ENCODE data around the gene PDE6A. TPM values are rescaled to one million over a fixed set of nuclear protein-coding genes. Genes with fewer than 3 reads are reported as not detected.

PDE6A gene
- total RNA-seq, 4 donors from 2014 or later, result not detected

DNA sequence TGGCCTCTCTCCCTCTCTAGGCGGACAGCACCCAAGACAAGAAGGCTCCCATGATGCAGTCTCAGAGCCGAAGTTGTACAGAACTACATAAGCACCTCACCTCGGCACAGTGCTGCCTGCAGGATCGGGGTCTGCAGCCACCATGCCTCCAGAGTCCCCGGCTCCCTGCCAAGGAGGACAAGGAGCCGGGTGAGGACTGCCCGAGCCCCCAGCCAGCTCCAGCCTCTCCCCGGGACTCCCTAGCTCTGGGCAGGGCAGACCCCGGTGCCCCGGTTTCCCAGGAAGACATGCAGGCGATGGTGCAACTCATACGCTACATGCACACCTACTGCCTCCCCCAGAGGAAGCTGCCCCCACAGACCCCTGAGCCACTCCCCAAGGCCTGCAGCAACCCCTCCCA lies 112.0 kb downstream of the PDE6A start:
- TF ChIP-seq, protein P1, sequence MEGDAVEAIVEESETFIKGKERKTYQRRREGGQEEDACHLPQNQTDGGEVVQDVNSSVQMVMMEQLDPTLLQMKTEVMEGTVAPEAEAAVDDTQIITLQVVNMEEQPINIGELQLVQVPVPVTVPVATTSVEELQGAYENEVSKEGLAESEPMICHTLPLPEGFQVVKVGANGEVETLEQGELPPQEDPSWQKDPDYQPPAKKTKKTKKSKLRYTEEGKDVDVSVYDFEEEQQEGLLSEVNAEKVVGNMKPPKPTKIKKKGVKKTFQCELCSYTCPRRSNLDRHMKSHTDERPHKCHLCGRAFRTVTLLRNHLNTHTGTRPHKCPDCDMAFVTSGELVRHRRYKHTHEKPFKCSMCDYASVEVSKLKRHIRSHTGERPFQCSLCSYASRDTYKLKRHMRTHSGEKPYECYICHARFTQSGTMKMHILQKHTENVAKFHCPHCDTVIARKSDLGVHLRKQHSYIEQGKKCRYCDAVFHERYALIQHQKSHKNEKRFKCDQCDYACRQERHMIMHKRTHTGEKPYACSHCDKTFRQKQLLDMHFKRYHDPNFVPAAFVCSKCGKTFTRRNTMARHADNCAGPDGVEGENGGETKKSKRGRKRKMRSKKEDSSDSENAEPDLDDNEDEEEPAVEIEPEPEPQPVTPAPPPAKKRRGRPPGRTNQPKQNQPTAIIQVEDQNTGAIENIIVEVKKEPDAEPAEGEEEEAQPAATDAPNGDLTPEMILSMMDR (IDR thresholded peaks at IDR 0.05), result no peak
- TF ChIP-seq POLR2A (IDR thresholded peaks at IDR 0.05; ENCODE audit: low read depth) (no peak), EP300 (IDR thresholded peaks at IDR 0.05) (no peak), POLR2AphosphoS5 (IDR thresholded peaks at IDR 0.05) (no peak)
- no peak for DNase-seq (ENCODE audit: extremely low spot score)
- H3K4me1 ChIP-seq, result peaks cover 13 to 19% (median 15%) of the 10 kb centered on the region in 4 donors
- intact Hi-C loops (cut with DNase I), result no loop called here
- no peaks in the 10 kb centered on the region for H3K27me3 ChIP-seq
- WGBS, result 95% methylated on average over 10 of the region's 12 CpGs
- no peaks in the 10 kb centered on the region for H3K9me3 ChIP-seq
- no peak overlapping the region for H3K4me3 ChIP-seq
- H3K36me3 ChIP-seq, result peaks cover 11 to 88% (median 59%) of the 10 kb centered on the region in 4 donors
- no peak overlapping the region for H3K27ac ChIP-seq (replicated peaks in 1 of 4)

DNA sequence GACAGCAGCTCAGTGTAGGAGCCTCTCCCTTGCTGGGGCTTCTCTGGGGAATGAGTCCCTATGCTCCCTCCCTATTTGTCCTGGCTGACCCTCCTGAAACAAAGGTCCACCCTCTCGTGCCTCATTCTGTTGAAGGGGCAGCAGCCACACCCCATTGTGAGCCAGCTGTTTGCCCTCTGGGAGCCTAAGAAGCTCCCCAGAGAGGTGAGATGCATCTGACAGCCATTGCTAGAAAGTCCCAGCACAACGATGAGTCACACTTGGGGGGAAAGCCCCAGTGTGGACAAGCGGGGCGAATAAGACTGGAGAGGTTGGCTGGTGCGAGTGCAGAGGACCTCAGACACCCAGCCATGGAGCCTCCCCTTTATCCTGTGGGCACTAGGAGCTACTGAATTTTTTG lies 113.1 kb downstream of the PDE6A start:
- intact Hi-C loops (cut with DNase I), result loop anchor here (2.0 kb wide), 1 partner anchor 195 kb away; no protein-coding TSS in a partner anchor
- H3K4me3 ChIP-seq, result no peak overlapping the region
- H3K9me3 ChIP-seq, result no peaks in the 10 kb centered on the region
- peaks cover 5 to 85% (median 53%) of the 10 kb centered on the region in 4 donors for H3K36me3 ChIP-seq
- TF ChIP-seq, protein P1 (IDR thresholded peaks at IDR 0.05), result no peak
- TF ChIP-seq EP300 (IDR thresholded peaks at IDR 0.05) (no peak), POLR2A (IDR thresholded peaks at IDR 0.05; ENCODE audit: low read depth) (no peak), POLR2AphosphoS5 (IDR thresholded peaks at IDR 0.05) (no peak)
- no peak for DNase-seq (ENCODE audit: extremely low spot score)
- H3K4me1 ChIP-seq, result peaks cover 24 to 30% (median 26%) of the 10 kb centered on the region in 4 donors
- no peak overlapping the region for H3K27ac ChIP-seq (replicated peaks in 1 of 4)
- no peaks in the 10 kb centered on the region for H3K27me3 ChIP-seq
- 29% methylated on average over 5 of the region's 5 CpGs for WGBS

DNA sequence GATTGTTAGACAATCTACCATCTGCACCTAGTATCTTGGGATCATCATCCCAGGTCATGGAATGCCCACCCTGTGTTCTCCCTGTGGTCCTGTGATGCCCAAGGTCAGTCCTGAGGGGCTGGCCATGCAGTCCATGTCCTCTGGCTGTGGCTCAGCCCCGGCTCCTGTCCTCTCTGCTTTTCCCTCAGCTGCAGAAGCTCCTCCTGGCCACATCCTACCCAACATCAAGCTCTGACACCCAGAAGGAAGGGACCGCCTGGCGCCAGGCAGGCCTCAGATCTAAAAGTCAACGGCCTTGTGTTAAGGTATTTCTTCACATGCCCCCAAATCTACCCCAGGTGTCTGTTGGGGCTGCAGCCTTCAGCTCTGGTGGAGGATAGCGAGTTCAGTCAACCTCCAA lies 114.0 kb downstream of the PDE6A start:
- H3K36me3 ChIP-seq, result peaks cover 0 to 82% (median 45%) of the 10 kb centered on the region in 4 donors
- no peaks in the 10 kb centered on the region for H3K9me3 ChIP-seq
- peaks cover 33 to 40% (median 35%) of the 10 kb centered on the region in 4 donors for H3K4me1 ChIP-seq
- intact Hi-C loops (cut with DNase I), result loop anchor here (2.0 kb wide), 1 partner anchor 194 kb away; no protein-coding TSS in a partner anchor
- TF ChIP-seq, protein P1 (IDR thresholded peaks at IDR 0.05), result no peak
- TF ChIP-seq POLR2A (IDR thresholded peaks at IDR 0.05; ENCODE audit: low read depth) (no peak), EP300 (IDR thresholded peaks at IDR 0.05) (no peak), POLR2AphosphoS5 (IDR thresholded peaks at IDR 0.05) (no peak)
- WGBS, result 100% methylated on average over 3 of the region's 5 CpGs
- DNase-seq (ENCODE audit: extremely low spot score), result no peak
- no peaks in the 10 kb centered on the region for H3K27me3 ChIP-seq
- H3K4me3 ChIP-seq, result no peak overlapping the region
- H3K27ac ChIP-seq (replicated peaks in 1 of 4), result no peak overlapping the region

DNA sequence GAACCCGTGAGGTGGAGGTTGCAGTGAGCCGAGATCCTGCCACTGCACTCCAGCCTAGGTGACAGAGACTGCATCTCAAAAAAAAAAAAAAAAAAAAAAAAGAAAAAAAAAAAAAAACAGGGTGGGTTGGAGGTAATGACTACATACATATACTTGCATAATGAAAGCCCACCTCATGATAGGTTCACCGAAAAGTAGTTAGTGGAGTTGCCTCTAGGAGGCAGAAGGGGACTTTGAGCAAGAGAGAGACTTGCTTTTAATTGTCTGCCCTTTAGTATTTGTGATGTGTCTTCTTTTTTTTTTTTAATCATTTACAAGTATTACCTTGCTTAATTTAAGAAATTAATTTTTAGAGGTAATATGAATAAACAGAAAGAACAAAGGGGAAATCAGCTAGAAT lies 114.6 kb downstream of the PDE6A start:
- Histone ChIP-seq H3K27me3 (no peaks in the 10 kb centered on the region), H3K27ac (replicated peaks in 1 of 4) (no peak overlapping the region), H3K9me3 (no peaks in the 10 kb centered on the region), H3K4me3 (no peak overlapping the region), H3K4me1 (peaks cover 40 to 46% (median 41%) of the 10 kb centered on the region in 4 donors), H3K36me3 (peaks cover 0 to 82% (median 39%) of the 10 kb centered on the region in 4 donors)
- intact Hi-C loops (cut with DNase I), result loop anchor here (2.0 to 5.0 kb wide), 3 partner anchors 99 to 193 kb away; partner anchors contain the start of gene PPARGC1B
- TF ChIP-seq, protein P1 (IDR thresholded peaks at IDR 0.05), result peak in 1 of 3 experiments; percentile 8
- TF ChIP-seq POLR2A (IDR thresholded peaks at IDR 0.05; ENCODE audit: low read depth) (no peak), POLR2AphosphoS5 (IDR thresholded peaks at IDR 0.05) (no peak), EP300 (IDR thresholded peaks at IDR 0.05) (no peak)
- DNase-seq (ENCODE audit: extremely low spot score), result no peak
- 88% methylated on average over 3 of the region's 3 CpGs for WGBS
